Calu3 (cell line): ENCODE results near the gene LAMA2. TPM values are rescaled to one million over a fixed set of nuclear protein-coding genes. Genes with fewer than 3 reads are reported as not detected.

ENCODE experiments used
- BruUV-seq: library from RNA; stranded (reverse); fragments of 400-500 nt; replicated peaks from 2 replicates; lab custom pipeline; 2021; lab: Mats Ljungman, UMichigan
- CTCF ChIA-PET: fragments of 300-600 bp; sonication (Branson Sonifier 250); formaldehyde crosslinking; loops from one replicate; lab custom pipeline; 2022; ENCODE audit warnings: antibody characterized with exemption; lab: Charles Lee
- DNase-seq: peaks from one replicate; pipeline ENCODE4 v3.0.0; 2022
- H3K27ac Mint-ChIP-seq: one replicate; pipeline ENCODE4 v1.8.0; 2022; ENCODE audit warnings: mixed read lengths; ENCODE audit not compliant: unreplicated experiment
- H3K27me3 Mint-ChIP-seq: one replicate; pipeline ENCODE4 v1.8.0; 2022; ENCODE audit warnings: mixed read lengths; ENCODE audit not compliant: unreplicated experiment
- H3K36me3 Mint-ChIP-seq: one replicate; pipeline ENCODE4 v1.8.0; 2022; ENCODE audit warnings: mild to moderate bottlenecking, moderate library complexity, mixed read lengths; ENCODE audit not compliant: insufficient read depth, unreplicated experiment
- H3K4me1 Mint-ChIP-seq: one replicate; pipeline ENCODE4 v1.8.0; 2022; ENCODE audit warnings: mild to moderate bottlenecking, low read depth, mixed read lengths; ENCODE audit not compliant: unreplicated experiment
- H3K4me3 Mint-ChIP-seq: one replicate; pipeline ENCODE4 v1.8.0; 2022; ENCODE audit warnings: mild to moderate bottlenecking, low read depth, moderate library complexity, mixed read lengths; ENCODE audit not compliant: unreplicated experiment
- H3K9me3 Mint-ChIP-seq: one replicate; pipeline ENCODE4 v1.8.0; 2022; ENCODE audit warnings: low read depth, mixed read lengths; ENCODE audit not compliant: unreplicated experiment
- CTCF ChIP-seq: fragments of 200-600 bp; IDR thresholded peaks from one replicate; pipeline ENCODE4 v1.8.0; 2022; ENCODE audit warnings: antibody characterized with exemption; ENCODE audit not compliant: unreplicated experiment
- intact Hi-C: fragments of 100-400 bp; cut with micrococcal nuclease; formaldehyde crosslinking; loops from one replicate; pipeline ENCODE4 v1.10.0; 2022; ENCODE audit not compliant: unreplicated experiment
- total RNA-seq: library from RNA; stranded (reverse); gene quantifications from 2 replicates; pipeline ENCODE4 v1.2.3, GENCODE V29; 2022

The LAMA2 gene
- total RNA-seq, 1 experiment from 2014 or later = 0.80 TPM

GRCh38 chr6:129534926-129535325 is 652.0 kb downstream of the LAMA2 start:
- intact Hi-C loops = no loop called here
- H3K4me1 Mint-ChIP-seq = no peaks in the 10 kb centered on the region
- peaks cover 21% of the 10 kb centered on the region for H3K36me3 Mint-ChIP-seq
- no peak for TF ChIP-seq CTCF
- CTCF ChIA-PET = no interaction called here
- DNase-seq = no peak
- no peak overlapping the region for H3K4me3 Mint-ChIP-seq
- no TSS peak for BruUV-seq
- H3K27ac Mint-ChIP-seq = no peak overlapping the region
- no peaks in the 10 kb centered on the region for H3K9me3 Mint-ChIP-seq
- H3K27me3 Mint-ChIP-seq = no peaks in the 10 kb centered on the region

DNA sequence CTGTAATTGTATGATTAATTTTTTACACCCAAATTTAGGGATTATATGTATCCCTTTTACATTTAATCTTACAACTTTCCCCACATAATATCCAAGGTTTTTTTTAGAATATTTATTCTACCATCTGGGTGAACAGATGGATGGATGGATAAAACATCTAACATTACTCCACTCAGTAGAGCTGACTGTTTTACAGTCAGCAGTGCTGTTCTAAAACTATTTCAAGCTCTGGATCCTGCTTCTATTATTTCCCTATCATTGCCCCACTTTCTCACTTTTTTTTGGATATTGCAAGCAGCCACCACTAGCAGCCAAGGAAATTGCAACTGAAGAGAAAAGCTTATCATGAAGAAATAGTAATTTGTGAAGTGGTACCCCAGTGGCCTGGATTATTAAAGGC is 653.3 kb downstream of the LAMA2 start:
- CTCF ChIA-PET = no interaction called here
- no TSS peak for BruUV-seq
- intact Hi-C loops = no loop called here
- peaks cover 21% of the 10 kb centered on the region for H3K36me3 Mint-ChIP-seq
- H3K27me3 Mint-ChIP-seq = no peaks in the 10 kb centered on the region
- no peaks in the 10 kb centered on the region for H3K9me3 Mint-ChIP-seq
- no peak overlapping the region for H3K4me3 Mint-ChIP-seq
- TF ChIP-seq CTCF = no peak
- DNase-seq = no peak
- H3K27ac Mint-ChIP-seq = no peak overlapping the region
- no peaks in the 10 kb centered on the region for H3K4me1 Mint-ChIP-seq

DNA sequence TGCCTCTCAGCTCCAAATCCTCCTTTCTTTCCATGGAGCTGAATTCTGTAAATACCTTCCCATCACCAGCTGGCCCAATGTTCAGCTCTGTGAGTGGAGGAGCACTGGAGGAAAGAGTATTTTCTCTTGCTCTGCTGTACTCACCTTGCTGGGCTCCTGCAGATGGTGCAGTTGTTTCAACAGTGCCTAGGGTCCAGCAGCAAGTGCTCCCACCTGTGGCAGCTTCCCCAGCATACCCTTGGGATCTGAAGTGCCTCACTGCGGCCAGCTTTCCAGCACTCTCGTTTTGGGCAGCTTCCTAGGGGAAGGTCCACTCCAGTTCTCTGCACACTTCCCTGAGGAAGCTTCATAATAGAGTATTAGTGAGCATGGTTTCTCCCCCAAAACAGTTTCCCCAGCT is 656.1 kb downstream of the LAMA2 start:
- Mint-ChIP-seq H3K4me1 (no peaks in the 10 kb centered on the region), H3K9me3 (no peaks in the 10 kb centered on the region), H3K27me3 (no peaks in the 10 kb centered on the region), H3K27ac (no peak overlapping the region), H3K36me3 (peaks cover 26% of the 10 kb centered on the region), H3K4me3 (no peak overlapping the region)
- no peak for TF ChIP-seq CTCF
- no TSS peak for BruUV-seq
- CTCF ChIA-PET = interaction anchor here (1.4 kb wide), 1 partner anchor 10 kb away, joined by 4 read pairs; no protein-coding TSS in a partner anchor
- no peak for DNase-seq
- intact Hi-C loops = no loop called here

DNA sequence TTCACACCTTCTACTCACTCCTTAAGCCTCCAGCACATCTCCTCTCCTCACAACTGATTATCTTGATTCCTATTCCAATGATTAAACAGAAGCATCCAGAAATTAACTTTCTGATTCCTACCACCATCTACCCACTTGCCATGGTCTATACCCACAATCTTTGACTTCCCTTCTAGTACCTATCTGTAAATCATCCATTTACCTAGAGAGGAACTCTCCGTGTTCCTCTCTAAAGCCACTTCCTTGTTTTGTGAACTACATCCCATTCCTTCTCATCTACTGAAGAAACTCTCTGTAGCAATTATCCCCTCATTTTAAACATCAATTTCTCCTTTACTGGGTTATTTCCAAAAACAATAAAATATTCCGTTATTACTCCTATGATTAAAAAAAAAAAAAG is 659.8 kb downstream of the LAMA2 start:
- no peak for DNase-seq
- Mint-ChIP-seq H3K4me1 (no peaks in the 10 kb centered on the region), H3K9me3 (no peaks in the 10 kb centered on the region), H3K4me3 (no peak overlapping the region), H3K27me3 (no peaks in the 10 kb centered on the region), H3K36me3 (peaks cover 34% of the 10 kb centered on the region), H3K27ac (no peak overlapping the region)
- intact Hi-C loops = no loop called here
- no TSS peak for BruUV-seq
- CTCF ChIA-PET = no interaction called here
- no peak for TF ChIP-seq CTCF

DNA sequence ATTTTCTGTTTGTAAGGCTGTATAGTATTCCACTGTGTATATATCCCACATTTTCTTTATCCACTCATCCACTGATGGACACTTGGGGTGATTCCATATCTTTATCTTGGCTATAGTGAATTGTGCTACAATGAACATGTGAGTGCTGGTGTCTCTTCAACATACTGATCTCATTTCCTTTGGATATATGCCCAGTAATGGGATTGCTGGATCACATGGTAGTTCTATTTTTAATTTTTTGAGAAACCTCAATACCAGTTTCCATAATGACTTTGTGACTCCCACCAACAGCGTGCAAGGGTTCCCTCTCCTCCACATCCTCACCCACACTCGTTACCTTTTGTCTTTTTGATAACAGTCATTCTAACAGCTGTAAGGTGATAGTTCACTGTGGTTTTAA is 661.0 kb downstream of the LAMA2 start:
- no TSS peak for BruUV-seq
- Mint-ChIP-seq H3K9me3 (no peaks in the 10 kb centered on the region), H3K27me3 (no peaks in the 10 kb centered on the region), H3K27ac (no peak overlapping the region), H3K4me3 (no peak overlapping the region), H3K4me1 (no peaks in the 10 kb centered on the region), H3K36me3 (peaks cover 42% of the 10 kb centered on the region)
- intact Hi-C loops = no loop called here
- no peak for TF ChIP-seq CTCF
- DNase-seq = no peak
- CTCF ChIA-PET = no interaction called here
